Activated T-cell treated with anti-CD3 and anti-CD28 coated beads, Interleukin-2, amount 50 U/mL, for 1 hour (primary cell): Measurements from ENCODE around the gene PLCB3.
A peak's percentile ranks its signal among the peaks of the same experiment; 100 is the strongest.

ENCODE experiments used
- DNase-seq: peaks from one replicate; pipeline ENCODE4 v3.0.0-alpha.2; 2020

Gene PLCB3

DNA sequence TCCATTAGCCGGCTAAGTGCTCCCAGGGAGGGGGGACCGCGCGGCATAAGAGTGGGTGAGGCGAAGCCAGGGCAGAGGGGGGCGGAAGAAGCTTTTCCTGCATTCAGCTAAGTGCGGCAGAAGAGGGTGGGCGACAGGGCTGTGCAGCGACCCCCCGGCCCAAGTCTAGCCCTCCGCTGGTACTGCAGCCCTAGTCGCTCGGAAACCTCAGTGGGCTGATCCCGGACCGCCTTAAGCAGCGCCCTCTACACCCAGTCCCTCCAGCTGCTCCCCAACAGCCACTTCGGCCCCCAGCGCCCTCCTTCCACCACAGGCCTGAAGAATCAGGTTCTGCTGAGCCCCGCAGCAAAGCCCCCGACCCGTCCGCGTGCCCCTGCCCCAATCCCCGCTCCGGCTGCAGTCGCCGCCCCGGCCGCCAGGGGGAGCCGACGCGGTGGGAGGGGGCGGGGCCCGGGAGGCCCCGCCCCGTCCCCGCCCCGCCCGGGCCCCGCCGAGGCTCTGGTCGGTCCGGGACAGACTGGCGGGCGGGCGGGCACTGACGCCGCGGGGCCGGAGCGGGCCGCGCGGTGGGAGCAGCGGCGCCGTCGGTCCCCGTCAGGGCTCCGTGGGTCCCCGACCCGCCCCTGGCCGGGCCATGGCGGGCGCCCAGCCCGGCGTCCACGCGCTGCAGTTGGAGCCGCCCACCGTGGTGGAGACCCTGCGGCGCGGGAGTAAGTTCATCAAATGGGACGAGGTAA is at the start of gene PLCB3:
TSS of gene PLCB3 (plus strand) at position 515 of the 737 bp plus-strand sequence. CDS start at position 635, 120 bp downstream.
- DNase-seq: peak; percentile 86

DNA sequence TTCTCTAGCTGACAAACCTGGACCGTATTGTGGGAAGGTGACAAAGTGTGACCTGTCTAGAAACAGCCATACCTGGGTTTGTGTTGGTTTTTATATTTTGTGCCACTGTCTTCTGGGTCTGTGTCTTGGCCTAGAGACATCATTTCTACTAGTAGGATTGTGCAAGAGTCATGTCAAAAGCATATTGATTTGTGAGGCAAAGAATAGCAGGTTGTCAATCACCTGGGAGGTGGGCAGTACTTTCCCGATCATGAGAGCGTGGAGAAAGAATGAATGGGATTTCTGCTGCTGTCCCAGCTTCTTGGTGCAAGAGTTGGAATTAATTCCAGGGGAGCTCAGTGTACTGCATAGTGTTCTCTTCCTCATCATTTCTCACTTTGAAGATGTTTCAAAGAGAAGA is 49.8 kb upstream of the PLCB3 start:
- DNase-seq: no peak

DNA sequence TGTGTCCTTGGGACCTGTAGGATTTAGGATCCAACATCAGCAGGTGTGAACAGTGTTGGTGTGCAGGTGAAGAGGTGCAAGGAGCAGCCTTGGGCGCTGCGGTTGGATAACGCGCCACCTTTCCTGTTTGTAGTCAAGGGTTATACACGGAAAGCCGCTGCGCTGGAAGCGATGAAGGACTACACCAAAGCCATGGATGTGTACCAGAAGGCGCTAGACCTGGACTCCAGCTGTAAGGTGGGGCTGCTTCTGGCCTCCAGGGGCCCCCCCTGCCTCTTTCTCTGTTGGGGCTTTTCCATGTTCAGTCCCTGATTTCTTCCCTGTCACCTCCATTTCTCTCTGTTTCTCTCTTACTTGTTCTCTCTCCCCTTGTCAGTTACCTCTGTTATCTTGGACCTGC is 48.3 kb upstream of the PLCB3 start:
- DNase-seq: no peak

DNA sequence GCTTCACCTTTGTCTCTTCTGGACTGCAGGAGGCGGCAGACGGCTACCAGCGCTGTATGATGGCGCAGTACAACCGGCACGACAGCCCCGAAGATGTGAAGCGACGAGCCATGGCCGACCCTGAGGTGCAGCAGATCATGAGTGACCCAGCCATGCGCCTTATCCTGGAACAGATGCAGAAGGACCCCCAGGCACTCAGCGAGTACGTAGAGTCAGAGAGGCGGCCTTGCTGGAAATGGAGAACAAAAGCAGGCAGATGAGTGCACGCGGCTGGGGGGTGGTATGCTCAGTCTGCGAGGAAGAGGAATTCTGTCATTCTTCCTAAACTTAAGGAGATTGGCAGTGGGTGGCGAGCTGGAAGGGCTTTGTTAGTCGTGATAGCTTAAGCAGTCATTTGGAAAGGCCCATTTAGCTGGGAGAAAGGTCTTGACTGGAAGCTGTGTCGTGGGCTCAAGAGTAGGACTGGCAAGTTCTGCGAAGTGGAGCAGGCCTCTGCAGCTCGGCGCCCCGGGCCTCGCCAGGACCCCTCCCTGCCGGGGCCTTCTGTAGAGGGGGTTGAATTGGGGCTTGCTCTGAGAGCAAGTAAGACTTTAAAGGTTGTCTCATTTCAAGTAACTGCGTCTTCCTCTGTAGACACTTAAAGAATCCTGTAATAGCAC is 47.8 kb upstream of the PLCB3 start:
- no peak for DNase-seq

DNA sequence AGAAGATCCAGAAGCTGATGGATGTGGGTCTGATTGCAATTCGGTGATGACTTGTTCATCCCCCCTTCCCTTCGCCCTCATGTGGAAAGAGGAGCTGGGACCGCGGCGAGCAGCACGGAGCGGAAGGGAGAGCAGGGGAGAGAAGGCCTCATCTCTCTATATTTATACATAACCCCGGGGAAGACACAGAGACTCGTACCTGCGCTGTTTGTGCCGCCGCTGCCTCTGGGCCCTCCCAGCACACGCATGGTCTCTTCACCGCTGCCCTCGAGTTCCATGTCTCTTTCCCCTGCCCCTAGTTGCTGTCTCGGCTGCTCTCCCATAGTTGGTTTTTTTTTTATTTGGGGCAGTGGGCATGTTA is 47.3 kb upstream of the PLCB3 start:
- no peak for DNase-seq

DNA sequence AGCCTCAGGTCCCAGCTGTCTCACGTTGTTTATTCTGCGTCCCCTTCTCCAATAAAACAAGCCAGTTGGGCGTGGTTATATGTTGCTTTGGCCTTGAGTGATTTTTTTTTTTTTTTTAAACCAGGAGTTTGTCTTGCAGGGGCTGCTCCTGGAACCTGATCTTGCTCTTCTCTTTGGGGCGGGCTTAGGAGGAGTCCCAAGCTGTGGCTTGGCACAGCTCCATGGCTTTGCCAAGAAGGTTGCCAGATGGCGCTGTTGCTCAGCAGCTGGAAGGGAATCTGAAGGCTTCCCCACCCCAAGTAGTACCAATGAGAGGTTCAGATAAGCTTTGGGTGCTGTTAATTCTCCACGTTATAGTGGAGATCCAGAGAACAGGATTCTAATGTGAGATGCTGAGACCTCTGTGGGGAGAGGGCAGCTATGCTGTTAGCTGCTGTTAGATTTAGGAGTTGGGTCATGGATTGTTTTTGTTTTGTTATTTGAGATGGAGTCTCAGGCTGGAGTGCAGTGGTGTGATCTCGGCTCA is 46.8 kb upstream of the PLCB3 start:
- DNase-seq: peak; percentile 87

DNA sequence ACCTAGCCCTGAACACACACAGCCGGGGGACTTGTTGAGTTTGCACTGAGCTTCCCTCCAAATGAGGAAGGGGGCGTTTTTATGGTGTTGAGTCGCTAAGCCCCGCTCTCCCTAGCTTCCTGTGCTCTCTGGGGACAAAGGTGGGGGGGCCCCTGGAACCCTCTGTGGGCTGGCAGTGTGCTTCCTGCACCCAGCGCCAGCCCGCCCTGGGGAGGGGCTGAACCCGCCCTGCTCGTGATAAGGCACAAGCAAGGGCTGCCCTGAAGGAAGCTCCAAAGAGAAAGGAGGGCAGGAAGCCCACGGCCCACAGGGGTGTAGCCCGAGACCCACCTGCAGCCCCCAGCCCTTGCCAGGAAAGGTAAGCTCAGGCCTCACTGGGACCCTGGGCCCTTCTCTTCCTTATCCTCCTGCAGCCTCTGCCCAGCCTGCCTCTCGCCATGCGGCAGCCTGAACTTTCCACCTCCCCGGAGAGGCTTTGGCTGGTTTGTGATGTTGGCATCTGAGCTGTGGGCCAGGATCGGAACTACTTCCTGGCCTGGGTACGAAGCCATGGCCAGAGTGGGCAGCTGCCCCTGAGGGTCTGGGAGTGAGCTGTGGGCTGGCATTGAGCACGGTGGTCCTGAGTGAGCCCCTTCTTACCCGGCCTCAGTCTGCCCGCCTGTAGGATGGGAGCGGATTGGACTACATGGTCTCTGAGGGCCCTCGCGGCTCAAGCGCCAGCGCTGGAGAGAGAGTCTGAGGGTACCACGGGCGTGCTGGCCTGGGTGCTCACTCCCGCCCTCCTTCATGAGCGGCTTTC is 44.7 kb upstream of the PLCB3 start, which contains the start of gene FERMT3:
TSS of gene FERMT3 (plus strand) at position 265 of the 799 bp plus-strand sequence. CDS start 644 bp downstream, outside the sequence.
- peak; percentile 67 for DNase-seq

GRCh38 chr11:64207256-64208085 is 43.9 kb upstream of the PLCB3 start:
- DNase-seq: peak; percentile 73

DNA sequence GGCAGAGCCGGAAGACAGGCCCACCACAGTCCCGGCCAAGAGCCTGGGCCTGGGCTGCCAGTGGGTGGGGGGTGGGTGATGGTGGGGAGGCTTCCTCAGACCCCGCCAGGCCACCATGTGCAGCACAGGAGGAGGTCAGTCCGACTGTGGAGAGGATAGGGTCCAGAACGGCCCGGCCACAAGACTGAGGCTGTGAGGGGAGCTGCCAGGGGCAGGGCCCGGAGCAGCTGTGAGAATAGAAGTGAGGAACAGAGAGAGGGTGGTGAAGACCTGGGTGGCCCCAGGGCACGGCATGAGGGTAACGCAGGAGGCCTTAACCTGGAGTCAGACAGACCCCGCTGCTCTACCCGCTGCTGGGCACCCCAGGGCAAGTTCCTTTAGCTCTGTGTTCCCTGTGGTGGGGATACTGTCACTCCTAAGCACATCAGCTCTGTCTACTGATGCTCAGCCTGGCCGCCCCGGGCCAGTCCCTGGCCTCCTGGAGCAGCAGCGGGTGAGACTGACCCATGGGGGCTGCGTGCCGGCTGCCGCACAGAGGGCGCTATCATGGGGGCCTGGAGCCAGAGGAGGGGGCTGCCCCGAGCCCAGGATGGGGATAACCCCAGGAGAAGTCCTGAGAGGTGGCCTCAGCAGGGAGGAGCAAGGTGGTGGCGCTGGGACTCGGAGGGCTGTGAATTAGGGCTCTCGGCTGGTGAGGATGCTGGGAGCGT is 43.1 kb upstream of the PLCB3 start:
- DNase-seq: no peak

- no peak for DNase-seq
Observed at GRCh38 chr11:64208796-64209562, 42.4 kb upstream of the PLCB3 start.

DNA sequence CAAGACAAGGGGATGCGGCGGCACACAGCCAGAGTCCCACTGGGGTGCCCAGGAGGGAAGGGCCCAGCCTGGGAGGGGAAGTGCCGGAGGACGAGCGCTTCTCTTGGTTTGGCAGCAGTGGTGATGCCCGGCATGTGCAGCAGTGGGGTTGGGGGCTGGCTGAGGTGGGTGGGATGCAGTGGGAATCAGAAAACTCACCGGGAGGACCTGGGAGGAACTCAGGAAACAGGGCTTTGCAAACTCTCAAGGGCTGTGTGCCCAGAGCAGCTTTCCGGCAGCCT is 41.8 kb upstream of the PLCB3 start:
- no peak for DNase-seq

GRCh38 chr11:64210301-64211020 is 40.9 kb upstream of the PLCB3 start:
- DNase-seq: no peak

GRCh38 chr11:64211181-64211872 is 40.0 kb upstream of the PLCB3 start:
- DNase-seq: no peak

GRCh38 chr11:64216879-64217278 is 34.5 kb upstream of the PLCB3 start:
- DNase-seq: no peak

DNA sequence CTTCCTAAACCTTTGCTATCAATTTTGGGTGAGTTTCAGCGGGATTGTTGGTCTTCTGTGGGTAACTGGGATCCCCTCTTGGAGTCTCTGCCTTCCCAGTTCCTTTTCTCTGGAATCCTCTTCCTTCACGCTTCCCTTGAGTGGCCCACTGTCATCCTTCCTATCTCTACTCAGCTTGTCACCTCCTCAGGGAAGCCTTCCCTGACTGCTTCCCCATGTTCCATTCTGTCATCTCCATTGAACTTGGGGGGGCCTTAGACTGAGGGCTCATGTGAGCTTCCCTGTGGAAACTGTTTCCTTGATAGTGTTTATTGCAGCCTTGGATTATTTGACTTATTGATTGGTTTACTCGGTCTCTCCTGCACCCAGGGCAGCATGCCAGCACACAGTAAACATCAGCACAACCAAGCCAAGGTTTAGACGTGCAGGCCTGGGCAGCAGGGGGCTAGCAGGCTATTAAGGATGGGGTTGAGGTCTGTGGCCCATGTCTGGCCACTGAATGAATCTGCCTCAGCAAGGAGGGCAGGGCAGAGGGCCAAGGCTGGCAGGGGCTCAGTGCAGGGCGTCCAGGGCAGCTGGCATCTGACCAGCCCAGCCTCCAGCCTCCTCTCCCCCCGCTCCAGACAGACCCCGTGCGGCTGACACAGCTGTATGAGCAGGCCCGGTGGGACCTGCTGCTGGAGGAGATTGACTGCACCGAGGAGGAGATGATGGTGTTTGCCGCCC is 32.5 kb upstream of the PLCB3 start:
- DNase-seq: no peak

DNA sequence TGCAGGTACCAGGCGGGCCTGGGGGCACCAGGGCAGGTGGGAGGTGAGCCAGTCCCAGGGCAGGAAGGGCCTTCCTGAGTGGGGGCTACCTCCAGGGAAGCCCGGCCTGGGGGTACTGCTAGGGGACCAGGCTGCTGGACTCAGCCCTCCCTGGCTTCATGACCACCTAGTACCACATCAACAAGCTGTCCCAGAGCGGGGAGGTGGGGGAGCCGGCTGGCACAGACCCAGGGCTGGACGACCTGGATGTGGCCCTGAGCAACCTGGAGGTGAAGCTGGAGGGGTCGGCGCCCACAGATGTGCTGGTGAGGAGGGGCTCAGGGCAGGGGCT is 32.0 kb upstream of the PLCB3 start:
- no peak for DNase-seq

GRCh38 chr11:64219755-64220154 is 31.6 kb upstream of the PLCB3 start:
- DNase-seq: no peak

DNA sequence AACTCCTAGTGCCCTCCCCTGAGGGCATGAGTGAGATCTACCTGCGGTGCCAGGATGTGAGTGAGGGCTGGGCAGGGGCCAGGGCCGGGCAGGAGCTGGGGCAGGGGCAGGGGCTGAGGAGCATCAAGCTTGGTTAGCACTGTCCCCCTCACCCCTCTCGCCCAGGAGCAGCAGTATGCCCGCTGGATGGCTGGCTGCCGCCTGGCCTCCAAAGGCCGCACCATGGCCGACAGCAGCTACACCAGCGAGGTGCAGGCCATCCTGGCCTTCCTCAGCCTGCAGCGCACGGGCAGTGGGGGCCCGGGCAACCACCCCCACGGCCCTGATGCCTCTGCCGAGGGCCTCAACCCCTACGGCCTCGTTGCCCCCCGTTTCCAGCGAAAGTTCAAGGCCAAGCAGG is 31.1 kb upstream of the PLCB3 start:
- no peak for DNase-seq

DNA sequence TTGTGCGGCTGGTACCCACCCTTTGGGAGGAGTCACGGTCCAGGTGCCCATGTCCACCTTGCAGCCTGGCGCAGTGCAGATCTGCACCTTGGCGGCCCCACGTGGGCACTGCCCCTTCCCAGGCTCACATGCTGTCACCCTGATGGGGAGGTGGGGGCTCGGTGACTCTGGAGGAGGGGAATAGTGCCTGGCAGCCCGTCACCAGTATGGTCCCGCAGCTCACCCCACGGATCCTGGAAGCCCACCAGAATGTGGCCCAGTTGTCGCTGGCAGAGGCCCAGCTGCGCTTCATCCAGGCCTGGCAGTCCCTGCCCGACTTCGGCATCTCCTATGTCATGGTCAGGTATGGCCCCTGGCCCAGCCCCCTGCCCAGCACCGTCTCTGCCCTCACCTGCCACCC is 30.5 kb upstream of the PLCB3 start:
- DNase-seq: no peak

GRCh38 chr11:64222651-64223000 is 28.7 kb upstream of the PLCB3 start:
- DNase-seq: no peak
